ENCODE data around the gene TOM1L2. TPM values are rescaled to one million over a fixed set of nuclear protein-coding genes. Genes with fewer than 3 reads are reported as not detected.
A peak's percentile ranks its signal among the peaks of the same experiment; 100 is the strongest.

TOM1L2 gene
- total and polyA plus RNA-seq, 2 experiments from 2014 or later = 25.5 to 31.0 TPM

DNA sequence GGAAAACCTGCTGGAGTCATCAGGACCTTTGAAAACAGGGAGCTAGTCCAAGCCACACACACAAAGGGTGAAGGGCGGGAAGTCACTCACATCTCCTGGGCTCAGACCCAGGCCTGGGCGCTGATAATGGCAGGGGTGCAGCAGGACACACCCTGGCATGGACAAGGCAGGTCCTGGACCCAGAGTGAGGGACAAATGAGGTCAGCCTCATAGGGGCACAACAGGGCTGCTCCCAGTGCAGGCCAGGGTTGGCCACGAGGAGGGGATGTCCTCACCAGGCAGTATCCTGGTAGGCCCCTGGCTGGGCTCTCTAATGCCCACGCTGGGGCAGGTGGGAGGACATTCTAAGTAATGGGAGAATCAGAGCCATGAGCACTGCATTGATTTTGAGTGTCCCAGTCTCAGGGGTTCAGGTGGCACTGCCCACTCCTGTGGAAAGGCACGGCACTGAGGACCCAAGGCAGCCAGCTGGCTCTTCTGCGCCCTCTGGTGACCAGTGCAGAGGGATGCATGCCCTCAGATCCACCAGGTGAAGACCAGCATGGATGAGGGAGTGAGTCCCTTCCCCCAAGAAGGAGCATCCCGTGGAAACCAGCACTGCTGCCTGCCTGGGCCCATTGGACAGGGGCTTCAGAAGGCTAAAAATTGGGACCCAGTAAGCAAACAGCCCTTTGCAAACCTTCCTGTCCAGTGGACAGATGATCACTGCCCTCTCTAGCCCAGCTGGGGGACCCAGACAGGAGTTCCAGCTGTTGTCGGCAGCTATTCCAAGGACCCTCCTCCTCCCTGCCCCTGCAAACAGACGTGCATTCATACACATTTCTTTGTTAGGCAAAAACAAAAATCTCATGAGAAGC is 112.1 kb downstream of the TOM1L2 start:
- no peak overlapping the region for H3K4me3 ChIP-seq
- 34 to 35% methylated on average over 9 of the region's 9 CpGs for WGBS, 2 experiments (ENCODE audit: low coverage in 1 of 2, low lambda C conversion rate in 2 of 2, missing lambda C conversion rate in 2 of 2)
- no peaks in the 10 kb centered on the region; the same call in 1 of the 2 replicates for H3F3A ChIP-seq (ENCODE audit: insufficient read depth)
- in situ Hi-C loops (cut with MboI) = loop anchor here (5.0 to 25.0 kb wide), 2 partner anchors 43 to 173 kb away; partner anchors contain the start of gene RAI1
- H3K9me2 ChIP-seq (ENCODE audit: insufficient read depth) = no peaks in the 10 kb centered on the region
- TF ChIP-seq EZH2 (IDR thresholded peaks at IDR 0.05; ENCODE audit: insufficient read depth, poor library complexity, severe bottlenecking) (no peak), EZH2phosphoT487 (IDR thresholded peaks at IDR 0.05; ENCODE audit: insufficient read depth, low read depth) (no peak)
- no peak overlapping the region for H3K9ac ChIP-seq
- H3K27ac ChIP-seq = no peak overlapping the region
- peaks cover 10% of the 10 kb centered on the region; the same call in 1 of the 2 replicates for H3K4me1 ChIP-seq (ENCODE audit: insufficient read depth)
- H3K79me2 ChIP-seq (ENCODE audit: insufficient read depth) = no peaks in the 10 kb centered on the region
- no peaks in the 10 kb centered on the region for H3K27me3 ChIP-seq (replicated peaks; ENCODE audit: insufficient read depth)
- peaks cover 6% of the 10 kb centered on the region; the same call in 1 of the 2 replicates for H3K36me3 ChIP-seq (ENCODE audit: low read depth)
- H3K4me2 ChIP-seq (ENCODE audit: unreplicated experiment) = no peak overlapping the region
- no peak overlapping the region for H2AFZ ChIP-seq
- no peaks in the 10 kb centered on the region for H4K20me1 ChIP-seq (ENCODE audit: insufficient read depth)
- peak; percentile 70 for DNase-seq
- no peaks in the 10 kb centered on the region for H3K9me3 ChIP-seq (ENCODE audit: low read depth)

DNA sequence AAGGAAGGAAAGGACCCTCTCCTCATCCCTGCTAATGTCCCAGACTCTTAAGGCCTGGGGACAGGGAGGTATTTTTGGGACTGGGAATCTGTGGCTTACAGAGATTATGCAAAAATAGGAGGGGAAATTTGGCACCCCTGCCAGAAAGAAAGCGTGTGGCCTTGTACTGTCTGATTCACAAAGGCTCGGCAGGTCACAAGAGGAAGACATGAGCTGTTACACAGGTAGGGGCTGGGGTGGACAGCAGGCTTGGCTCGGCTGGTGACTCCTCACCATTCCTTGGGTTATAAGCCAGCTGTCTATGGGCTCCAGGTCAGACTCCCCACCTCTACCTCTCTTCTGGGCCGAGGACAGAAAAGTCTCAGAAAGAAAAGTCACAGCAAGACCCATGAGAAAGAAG is 114.7 kb downstream of the TOM1L2 start:
- Histone ChIP-seq H3K4me1 (ENCODE audit: insufficient read depth) (peaks cover 18% of the 10 kb centered on the region; the same call in 1 of the 2 replicates), H3K9me3 (ENCODE audit: low read depth) (no peaks in the 10 kb centered on the region), H3K27me3 (replicated peaks; ENCODE audit: insufficient read depth) (no peaks in the 10 kb centered on the region), H3F3A (ENCODE audit: insufficient read depth) (peaks cover 13% of the 10 kb centered on the region), H3K9me2 (ENCODE audit: insufficient read depth) (no peaks in the 10 kb centered on the region), H3K4me2 (ENCODE audit: unreplicated experiment) (no peak overlapping the region), H4K20me1 (ENCODE audit: insufficient read depth) (no peaks in the 10 kb centered on the region), H3K79me2 (ENCODE audit: insufficient read depth) (no peaks in the 10 kb centered on the region), H3K9ac (no peak overlapping the region), H3K27ac (no peak overlapping the region), H2AFZ (no peak overlapping the region), H3K36me3 (ENCODE audit: low read depth) (no peaks in the 10 kb centered on the region), H3K4me3 (no peak overlapping the region)
- 93 to 96% methylated on average over 4 of the region's 4 CpGs for WGBS, 2 experiments (ENCODE audit: low coverage in 1 of 2, low lambda C conversion rate in 2 of 2, missing lambda C conversion rate in 2 of 2)
- in situ Hi-C loops (cut with MboI) = loop anchor here (5.0 to 25.0 kb wide), 2 partner anchors 40 to 170 kb away; partner anchors contain the start of gene RAI1
- no peak for TF ChIP-seq EZH2 (IDR thresholded peaks at IDR 0.05; ENCODE audit: insufficient read depth, poor library complexity, severe bottlenecking)
- TF ChIP-seq EZH2phosphoT487 (IDR thresholded peaks at IDR 0.05; ENCODE audit: insufficient read depth, low read depth) = no peak
- no peak for DNase-seq

DNA sequence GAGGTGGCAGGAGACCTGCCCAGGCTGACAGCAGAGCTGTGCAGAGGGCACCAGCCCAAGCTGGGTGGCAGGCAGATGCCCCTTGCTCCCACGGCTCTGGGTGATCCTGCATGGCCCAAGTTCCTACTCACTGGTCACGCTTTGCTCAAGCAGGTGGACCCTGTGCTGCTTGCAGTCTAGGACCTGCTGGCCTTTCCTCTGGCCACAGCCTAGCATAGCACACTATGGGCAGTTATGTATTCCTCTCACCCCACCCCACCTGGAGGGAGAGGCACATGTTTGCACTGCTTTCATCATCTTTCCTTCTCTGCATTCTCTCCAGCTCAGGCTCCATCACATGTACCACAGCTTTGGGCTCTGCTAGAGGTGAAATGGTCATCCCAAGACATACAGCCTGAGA is 115.8 kb downstream of the TOM1L2 start:
- peaks cover 18% of the 10 kb centered on the region; the same call in 1 of the 2 replicates for H3K4me1 ChIP-seq (ENCODE audit: insufficient read depth)
- no peak for DNase-seq
- 81 to 88% methylated on average over 2 of the region's 2 CpGs for WGBS, 2 experiments (ENCODE audit: low coverage in 1 of 2, low lambda C conversion rate in 2 of 2, missing lambda C conversion rate in 2 of 2)

DNA sequence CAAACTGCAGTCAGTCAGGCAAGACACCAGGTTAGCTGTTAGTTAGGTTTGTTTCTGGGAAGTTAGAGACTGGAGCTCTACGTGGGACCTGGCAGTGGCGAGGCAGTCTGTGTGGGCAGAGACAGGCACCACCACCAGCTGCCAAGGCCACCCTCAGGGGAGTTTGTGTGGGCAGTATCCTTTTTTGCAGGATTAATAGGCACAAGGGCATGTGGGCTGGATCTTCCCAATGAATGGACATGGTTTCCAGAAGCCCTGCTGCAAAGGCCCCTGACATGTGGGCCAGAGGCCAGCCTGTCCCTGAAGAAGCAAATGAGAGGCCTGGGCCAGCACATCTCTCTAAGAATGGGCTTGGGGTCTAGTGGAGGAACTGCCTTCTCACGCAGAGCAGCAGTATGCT is 116.2 kb downstream of the TOM1L2 start:
- H3K4me1 ChIP-seq (ENCODE audit: insufficient read depth) = peaks cover 18% of the 10 kb centered on the region; the same call in 1 of the 2 replicates
- no peaks in the 10 kb centered on the region for H3K79me2 ChIP-seq (ENCODE audit: insufficient read depth)
- no peaks in the 10 kb centered on the region for H4K20me1 ChIP-seq (ENCODE audit: insufficient read depth)
- H3K27ac ChIP-seq = no peak overlapping the region
- H3K4me3 ChIP-seq = no peak overlapping the region
- peak; percentile 36 for DNase-seq
- H3K9me2 ChIP-seq (ENCODE audit: insufficient read depth) = no peaks in the 10 kb centered on the region
- in situ Hi-C loops (cut with MboI) = loop anchor here (5.0 to 25.0 kb wide), 2 partner anchors 39 to 169 kb away; partner anchors contain the start of gene RAI1
- no peaks in the 10 kb centered on the region for H3K27me3 ChIP-seq (replicated peaks; ENCODE audit: insufficient read depth)
- H2AFZ ChIP-seq = no peak overlapping the region
- TF ChIP-seq EZH2 (IDR thresholded peaks at IDR 0.05; ENCODE audit: insufficient read depth, poor library complexity, severe bottlenecking) = no peak
- H3F3A ChIP-seq (ENCODE audit: insufficient read depth) = peaks cover 13% of the 10 kb centered on the region
- 35 to 56% methylated on average over 3 of the region's 3 CpGs for WGBS, 2 experiments (ENCODE audit: low coverage in 1 of 2, low lambda C conversion rate in 2 of 2, missing lambda C conversion rate in 2 of 2)
- H3K36me3 ChIP-seq (ENCODE audit: low read depth) = no peaks in the 10 kb centered on the region
- no peak overlapping the region for H3K4me2 ChIP-seq (ENCODE audit: unreplicated experiment)
- H3K9ac ChIP-seq = no peak overlapping the region
- H3K9me3 ChIP-seq (ENCODE audit: low read depth) = no peaks in the 10 kb centered on the region

More for the DNA sequence above, 115.8 kb downstream of the TOM1L2 start:
- H3F3A ChIP-seq (ENCODE audit: insufficient read depth) = peaks cover 13% of the 10 kb centered on the region
- H3K9me2 ChIP-seq (ENCODE audit: insufficient read depth) = no peaks in the 10 kb centered on the region
- H4K20me1 ChIP-seq (ENCODE audit: insufficient read depth) = no peaks in the 10 kb centered on the region
- H3K27me3 ChIP-seq (replicated peaks; ENCODE audit: insufficient read depth) = no peaks in the 10 kb centered on the region
- H3K4me2 ChIP-seq (ENCODE audit: unreplicated experiment) = no peak overlapping the region
- in situ Hi-C loops (cut with MboI) = loop anchor here (5.0 to 25.0 kb wide), 2 partner anchors 39 to 169 kb away; partner anchors contain the start of gene RAI1
- no peaks in the 10 kb centered on the region for H3K79me2 ChIP-seq (ENCODE audit: insufficient read depth)
- no peaks in the 10 kb centered on the region for H3K36me3 ChIP-seq (ENCODE audit: low read depth)
- no peak overlapping the region for H3K27ac ChIP-seq
- TF ChIP-seq EZH2 (IDR thresholded peaks at IDR 0.05; ENCODE audit: insufficient read depth, poor library complexity, severe bottlenecking) (no peak), EZH2phosphoT487 (IDR thresholded peaks at IDR 0.05; ENCODE audit: insufficient read depth, low read depth) (no peak)
- no peak overlapping the region for H3K9ac ChIP-seq
- no peak overlapping the region for H2AFZ ChIP-seq
- H3K9me3 ChIP-seq (ENCODE audit: low read depth) = no peaks in the 10 kb centered on the region
- no peak overlapping the region for H3K4me3 ChIP-seq
